Esophagus squamous epithelium (tissue), 4 donors: ENCODE measurements around the gene C10orf71.

Experiments used
- CTCF ChIP-seq, 6 experiments: fragments of 450-650 bp in 4 of 6; fragments of 200-600 bp in 2 of 6; sonication (generic) in 2 of 6; IDR thresholded peaks; one replicate each; pipeline ENCODE4 v1.5.1; 2016 to 2019; ENCODE audit warnings: antibody characterized with exemption in 6 of 6, mild to moderate bottlenecking in 4 of 6, moderate library complexity in 4 of 6
- POLR2A ChIP-seq, 4 donors: fragments of 450-650 bp; IDR thresholded peaks; one replicate each; pipeline ENCODE4 v1.6.1; 2017; ENCODE audit warnings: antibody characterized with exemption in 4 of 4, mild to moderate bottlenecking in 4 of 4, moderate library complexity in 3 of 4

DNA sequence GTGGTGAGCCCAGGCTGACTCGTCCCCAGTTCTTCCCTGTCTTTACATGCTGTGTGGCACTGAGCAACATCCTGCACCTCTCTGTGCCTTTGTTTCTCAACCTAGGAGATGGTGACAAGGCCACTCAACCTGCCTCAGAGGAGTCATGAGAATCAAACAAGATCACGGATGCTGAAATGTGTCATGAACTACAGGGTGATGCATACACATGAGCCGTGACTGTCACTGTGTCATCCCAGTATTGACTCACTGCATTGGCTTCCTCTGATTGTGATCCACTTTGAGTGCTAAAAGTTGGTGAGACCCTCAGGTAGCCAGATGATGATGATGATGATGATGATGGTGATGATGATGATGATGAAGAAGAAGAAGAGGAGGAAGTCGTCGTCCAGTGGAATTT lies 11.5 kb downstream of the C10orf71 start:
- TF ChIP-seq CTCF (IDR thresholded peaks at IDR 0.05) (no peak), POLR2A (IDR thresholded peaks at IDR 0.05) (no peak)
